SK-N-SH (cell line): ENCODE results near the gene CELF2.

ENCODE experiments used
- CHD2 ChIP-seq: fragments of 150-350 bp; IDR thresholded peaks from 2 replicates; pipeline ENCODE4 v1.6.1; 2018; ENCODE audit warnings: low read length; ENCODE audit not compliant: partially characterized antibody
- CTCF ChIP-seq: fragments of 200-600 bp; sonication (generic); IDR thresholded peaks from 2 replicates; pipeline ENCODE4 v1.6.1; 2017; ENCODE audit warnings: antibody characterized with exemption, mild to moderate bottlenecking, moderate library complexity
- EP300 ChIP-seq, 2 experiments: IDR thresholded peaks; 2 replicates each; pipeline versions ENCODE4 v1.4.0 to v1.6.1; 2012; ENCODE audit warnings: borderline replicate concordance in 1 of 2, low read depth in 1 of 2, low read length in 1 of 2
- EZH2phosphoT487 ChIP-seq: fragments of 200-600 bp; sonication (generic); IDR thresholded peaks from 2 replicates; pipeline ENCODE4 v1.6.1; 2017; ENCODE audit warnings: low read depth, mixed run types, mild to moderate bottlenecking, antibody characterized with exemption, moderate library complexity, borderline replicate concordance
- JUND ChIP-seq: IDR thresholded peaks from 2 replicates; pipeline ENCODE4 v1.4.0; 2012
- MXI1 ChIP-seq: IDR thresholded peaks from 2 replicates; pipeline ENCODE4 v1.6.1; 2012; ENCODE audit warnings: mild to moderate bottlenecking, low read depth, low read length, improper control_type of control experiment
- NRF1 ChIP-seq: IDR thresholded peaks from 2 replicates; pipeline ENCODE4 v1.6.1; 2012; ENCODE audit warnings: low read depth, mild to moderate bottlenecking, low read length
- RFX5 ChIP-seq: IDR thresholded peaks from 2 replicates; pipeline ENCODE4 v1.6.1; 2012; ENCODE audit warnings: mild to moderate bottlenecking, improper control_type of control experiment, low read length
- YY1 ChIP-seq: IDR thresholded peaks from 2 replicates; pipeline ENCODE4 v1.4.0; 2012; ENCODE audit warnings: low read depth, mild to moderate bottlenecking

DNA sequence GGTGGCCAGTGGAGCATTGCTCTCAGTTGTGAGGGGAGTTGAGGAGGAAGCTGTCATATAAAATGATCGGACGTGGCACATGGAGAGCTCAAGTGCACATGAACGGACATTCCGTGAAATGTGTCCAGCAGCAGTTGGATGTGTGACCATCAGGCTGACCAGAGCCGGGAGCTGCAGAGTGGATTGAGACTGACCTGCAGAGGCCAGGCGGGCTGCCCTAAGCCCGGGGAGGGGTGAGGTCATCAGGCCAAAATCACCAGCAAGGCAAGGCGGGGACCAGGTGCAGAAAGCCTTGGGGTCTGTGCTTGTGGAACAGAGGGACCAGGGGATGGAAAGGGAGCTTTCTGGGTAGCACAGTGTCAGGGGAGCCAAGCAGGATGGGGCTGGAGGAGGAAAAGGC, 279.5 kb downstream of the CELF2 start:
- TF ChIP-seq CTCF (no peak), MXI1 (no peak), YY1 (no peak), CHD2 (no peak), JUND (no peak), EP300 (IDR thresholded peaks at IDR 0.05; ENCODE audit: borderline replicate concordance in 1 of 2, low read depth in 1 of 2, low read length in 1 of 2) (no peak), NRF1 (no peak), RFX5 (no peak), EZH2phosphoT487 (no peak)
